Limb (tissue), 2 donors: ENCODE results near the gene NOTUM.
A peak's percentile ranks its signal among the peaks of the same experiment; 100 is the strongest.
"Not testable (repeated sequence)": the region's sequence is repeated elsewhere in the genome, so short reads cannot be mapped to it uniquely, and the experiment has no call there.

Experiments
- DNase-seq, 2 donors: peaks; one replicate each; pipeline ENCODE4 v3.0.0-alpha.2; 2016; ENCODE audit errors: extremely low spot score in 2 of 2

The NOTUM gene

DNA sequence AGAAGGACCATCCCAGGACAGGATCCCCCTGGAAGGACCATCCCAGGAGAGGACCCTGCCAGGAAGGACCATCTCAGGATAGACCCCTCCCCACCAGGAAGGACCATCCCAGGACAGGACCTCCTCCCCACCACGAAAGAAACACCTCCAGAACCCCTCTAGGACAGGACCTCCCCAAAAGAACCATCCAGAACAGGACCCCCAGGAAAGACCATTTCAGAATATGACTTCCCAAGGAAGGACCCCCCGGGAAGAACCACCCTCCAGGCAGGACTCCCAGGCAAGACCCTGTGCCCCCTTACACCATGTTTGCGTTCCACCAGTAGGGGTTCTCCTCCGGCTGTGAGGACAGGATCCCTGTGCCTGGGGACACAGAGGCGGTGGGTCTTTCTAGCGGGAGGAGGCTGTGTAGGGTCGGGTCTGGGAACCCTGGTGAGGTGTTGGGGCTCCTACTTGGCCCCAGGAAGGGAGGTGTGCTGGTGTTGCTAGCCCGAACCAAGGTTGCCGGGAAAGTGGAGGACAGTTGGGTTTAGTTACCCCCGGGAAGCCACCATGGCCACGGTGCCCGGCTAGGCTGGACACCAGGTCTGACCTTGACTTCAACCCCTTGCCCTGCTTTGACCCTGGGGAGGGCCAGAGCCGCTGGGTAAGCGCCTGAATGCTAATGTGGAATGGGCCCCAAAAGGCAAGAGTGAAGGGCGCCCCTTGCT lies 2.2 kb downstream of the NOTUM start:
- peak in 1 of 2 donors; percentile 28 for DNase-seq

DNA sequence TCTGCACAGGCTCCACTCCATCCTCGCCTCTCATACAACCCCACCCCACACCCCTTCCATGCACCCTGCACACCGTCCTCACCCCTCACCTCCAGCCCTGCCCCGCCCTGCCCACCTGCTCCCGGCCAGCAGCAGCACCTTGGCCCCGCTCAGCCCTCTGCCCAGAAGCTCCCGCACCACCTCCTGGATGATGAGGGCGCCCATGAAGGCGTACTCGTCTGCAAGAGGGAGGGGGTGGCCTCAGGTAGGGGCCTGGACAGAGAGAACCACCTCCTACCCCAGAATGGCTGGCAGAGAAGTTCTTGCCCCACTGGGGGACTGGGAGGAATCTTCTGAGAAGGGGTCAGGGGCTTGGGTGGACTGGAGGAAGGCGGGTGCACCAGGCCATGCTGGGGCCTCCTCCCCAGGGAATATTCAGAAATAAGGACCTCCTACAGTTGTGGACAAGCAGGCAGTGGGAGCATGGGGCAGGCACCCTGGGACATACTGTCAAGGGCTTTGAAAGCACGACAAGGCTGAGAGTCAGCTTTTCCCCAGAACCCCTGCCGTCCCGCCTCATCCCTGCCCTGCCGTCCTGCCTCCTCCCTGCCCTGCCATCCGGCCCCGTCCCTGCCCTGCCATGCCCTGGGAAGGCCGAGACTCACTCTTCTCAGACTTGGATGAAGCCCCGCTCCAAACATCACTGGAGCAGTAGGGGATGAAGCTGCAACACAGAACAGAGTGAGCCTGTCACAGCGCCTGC lies 3.1 kb downstream of the NOTUM start:
- peak in 1 of 2 donors; percentile 21 for DNase-seq

DNA sequence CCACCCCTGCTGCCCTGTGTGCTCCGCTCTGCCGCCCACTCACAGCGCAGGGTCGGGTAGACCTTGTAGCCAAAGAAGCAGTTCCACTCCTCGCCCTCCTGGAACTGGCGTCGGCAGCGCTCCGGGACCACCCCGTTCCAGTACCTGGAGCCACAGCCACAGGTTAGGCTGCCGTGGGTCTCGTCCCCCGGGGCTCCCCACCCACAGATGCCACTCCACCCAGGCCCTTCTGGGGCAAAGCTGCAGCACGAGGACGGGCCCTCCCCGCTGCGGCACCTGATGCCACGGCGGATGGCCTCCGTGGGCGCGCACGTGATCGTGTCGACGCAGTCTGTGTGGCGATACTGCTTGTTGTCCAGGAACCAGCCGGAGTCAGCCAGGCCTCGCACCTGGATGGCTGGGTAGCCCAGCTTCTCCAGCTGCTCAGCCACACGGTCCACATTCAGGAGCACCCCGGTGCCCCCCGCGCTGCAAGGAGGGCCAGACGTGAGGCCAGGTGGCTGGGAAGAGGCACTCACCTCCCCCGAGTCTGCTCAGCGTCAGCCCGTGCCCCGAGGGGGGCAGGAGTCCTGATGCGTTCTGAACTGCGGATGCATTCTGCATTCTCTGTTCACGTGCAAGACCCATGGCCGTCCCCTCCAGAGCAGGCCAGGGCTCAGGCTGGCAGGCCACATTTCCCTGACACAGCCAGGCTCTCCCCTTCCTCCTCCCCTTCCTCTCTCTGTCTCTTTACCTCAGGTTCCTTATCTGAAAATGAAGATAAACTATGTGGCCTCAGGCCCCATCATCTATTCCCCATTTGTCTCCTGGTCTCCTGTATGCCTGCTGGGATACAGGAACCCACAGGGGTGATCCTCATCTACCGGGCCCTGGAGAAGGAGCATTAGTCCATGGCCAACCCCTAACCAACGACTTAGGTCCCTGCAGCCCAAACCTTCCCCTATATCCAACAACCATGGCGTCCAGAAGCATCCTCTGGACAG lies 4.1 kb downstream of the NOTUM start:
- peak in 1 of 2 donors; percentile 27 for DNase-seq

GRCh38 chr17:81955756-81956544 lies 5.0 kb downstream of the NOTUM start:
- no peak for DNase-seq

DNA sequence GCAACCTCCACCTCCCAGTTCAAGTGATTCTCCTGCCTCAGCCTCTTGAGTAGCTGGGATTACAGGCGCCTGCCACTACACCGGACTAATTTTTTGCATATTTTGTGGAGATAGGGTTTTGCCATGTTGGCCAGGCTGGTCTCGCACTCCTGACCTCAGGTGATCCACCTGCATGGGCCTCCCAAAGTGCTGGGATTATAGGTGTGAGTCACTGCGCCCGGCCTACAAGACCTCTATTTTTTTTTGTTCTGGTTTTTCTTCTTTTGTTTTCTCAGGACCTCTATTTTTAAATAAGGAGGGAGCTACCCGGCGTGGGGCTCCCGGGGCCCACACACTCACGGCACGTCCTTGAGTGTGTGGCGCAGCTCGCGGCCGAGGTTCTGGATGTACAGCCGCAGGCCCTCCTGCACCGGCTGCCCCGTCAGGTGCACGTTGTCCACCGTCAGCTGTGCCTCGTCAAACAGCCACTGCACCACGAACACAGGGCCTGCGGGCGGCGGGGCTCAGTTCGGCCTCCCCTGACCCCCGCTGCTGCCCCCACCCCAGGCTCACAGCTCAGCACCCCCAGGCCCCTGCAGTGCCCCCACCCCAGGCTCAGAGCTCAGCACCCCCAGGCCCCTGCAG lies 5.8 kb downstream of the NOTUM start:
- no peak for DNase-seq

GRCh38 chr17:81954131-81955057 lies 6.6 kb downstream of the NOTUM start:
- no peak for DNase-seq

DNA sequence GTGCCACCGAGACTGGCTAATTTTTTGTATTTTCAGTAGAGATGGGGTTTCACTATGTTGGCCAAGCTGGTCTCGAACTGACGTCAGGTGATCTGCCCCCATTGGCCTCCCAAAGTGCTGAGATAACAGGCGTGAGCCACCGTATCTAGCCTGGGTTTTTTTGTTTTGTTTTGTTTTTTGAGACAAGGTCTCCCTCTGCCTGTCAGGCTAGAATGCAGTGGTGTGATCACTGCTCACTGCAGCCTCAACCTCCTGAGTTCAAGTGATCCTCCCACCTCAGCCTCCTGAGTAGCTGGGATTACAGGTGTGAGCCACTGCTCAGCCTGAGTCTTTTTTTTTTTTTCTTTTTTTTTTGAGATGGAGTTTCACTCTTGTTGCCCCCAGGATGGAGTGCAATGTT lies 7.5 kb downstream of the NOTUM start:
- DNase-seq, result not testable (repeated sequence)

DNA sequence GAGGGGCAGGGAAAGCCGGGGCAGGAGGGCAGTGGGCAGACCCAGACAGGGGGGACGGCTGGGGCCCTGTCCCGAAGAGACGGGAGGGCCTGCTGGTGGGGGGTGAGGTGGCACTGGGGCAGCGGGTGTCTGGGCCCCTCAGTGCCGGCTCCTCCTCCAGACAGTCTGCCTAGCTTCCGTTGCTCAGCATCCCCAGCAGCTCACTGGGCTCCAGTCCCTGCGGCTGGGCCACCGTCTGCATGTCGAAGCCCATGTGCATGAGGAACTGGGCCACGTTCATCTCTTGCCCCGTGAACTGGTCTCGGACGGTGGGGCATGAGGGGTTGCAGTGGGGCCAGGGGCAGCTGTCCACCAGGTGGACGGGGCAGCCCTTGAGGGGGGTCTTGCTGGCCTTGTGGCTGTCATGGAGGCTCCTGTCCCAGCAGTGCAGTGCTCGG lies 8.2 kb downstream of the NOTUM start:
- no peak for DNase-seq

DNA sequence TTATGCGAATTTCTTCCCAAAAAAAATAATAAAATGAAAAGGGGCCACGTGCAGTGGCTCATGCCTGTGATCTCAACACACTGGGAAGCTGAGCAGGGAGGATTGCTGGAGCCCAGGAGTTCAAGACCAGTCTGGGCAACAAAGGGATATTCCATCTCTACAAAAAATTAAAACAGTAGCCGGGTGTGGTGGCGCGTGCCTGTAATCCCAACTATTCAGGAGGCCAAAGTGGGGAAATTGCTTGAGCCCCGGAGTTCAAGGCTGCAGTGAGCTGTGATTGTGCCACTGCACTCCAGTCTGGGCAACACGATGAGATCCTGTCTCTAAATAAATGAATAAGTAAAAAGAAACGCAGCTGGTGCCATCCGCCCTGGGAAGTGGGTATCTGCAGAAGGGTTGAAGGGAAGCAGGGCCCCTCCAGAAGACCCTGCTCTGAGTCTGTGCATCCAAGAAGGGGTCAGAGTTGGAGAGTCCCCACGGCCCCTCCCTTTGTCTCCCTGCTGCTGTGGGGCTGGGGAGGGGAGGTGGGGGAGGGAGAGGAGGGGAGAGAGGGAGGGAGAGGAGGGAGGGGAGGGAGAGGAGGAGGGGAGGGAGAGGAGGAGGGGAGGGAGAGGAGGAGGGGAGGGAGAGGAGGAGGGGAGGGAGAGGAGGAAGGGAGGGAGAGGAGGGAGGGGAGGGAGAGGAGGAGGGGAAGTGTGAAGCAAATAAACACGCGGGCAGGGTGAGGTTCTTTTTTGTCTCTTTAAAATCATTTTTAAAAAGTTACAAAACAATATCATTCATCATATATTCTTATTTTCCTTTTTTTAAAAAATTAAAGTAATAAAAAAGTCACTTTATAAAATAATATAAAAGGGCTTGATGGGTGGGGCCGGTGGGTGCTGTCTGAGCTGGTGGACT lies 9.0 kb downstream of the NOTUM start:
- no peak for DNase-seq

- no peak for DNase-seq
Observed at GRCh38 chr17:81950501-81950900, 10.5 kb downstream of the NOTUM start.

- no peak for DNase-seq
Observed at GRCh38 chr17:81948635-81949378, 12.2 kb downstream of the NOTUM start.

DNA sequence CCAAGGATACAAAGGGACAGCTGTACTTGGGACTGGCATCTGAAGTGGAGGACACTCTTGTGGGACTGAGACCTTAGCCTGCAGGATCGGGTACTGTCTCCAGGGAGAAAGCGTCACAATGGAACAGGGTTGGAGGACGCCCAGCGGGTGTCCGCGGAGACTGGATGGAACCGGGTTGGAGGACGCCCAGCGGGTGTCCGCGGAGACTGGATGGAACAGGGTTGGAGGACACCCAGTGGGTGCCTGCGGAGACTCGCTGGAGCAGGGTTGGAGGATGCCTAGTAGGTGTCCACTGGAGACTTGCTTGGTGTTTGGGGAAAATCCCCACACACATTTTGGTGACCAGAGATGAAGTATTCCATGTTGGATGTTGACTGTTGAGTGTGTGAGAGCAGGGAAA lies 13.8 kb downstream of the NOTUM start, which contains the start of gene MYADML2:
Gene MYADML2 (minus strand): TSS at position 45 of the 400 bp plus-strand sequence. CDS start 5,492 bp downstream, outside the sequence.
- no peak for DNase-seq

DNA sequence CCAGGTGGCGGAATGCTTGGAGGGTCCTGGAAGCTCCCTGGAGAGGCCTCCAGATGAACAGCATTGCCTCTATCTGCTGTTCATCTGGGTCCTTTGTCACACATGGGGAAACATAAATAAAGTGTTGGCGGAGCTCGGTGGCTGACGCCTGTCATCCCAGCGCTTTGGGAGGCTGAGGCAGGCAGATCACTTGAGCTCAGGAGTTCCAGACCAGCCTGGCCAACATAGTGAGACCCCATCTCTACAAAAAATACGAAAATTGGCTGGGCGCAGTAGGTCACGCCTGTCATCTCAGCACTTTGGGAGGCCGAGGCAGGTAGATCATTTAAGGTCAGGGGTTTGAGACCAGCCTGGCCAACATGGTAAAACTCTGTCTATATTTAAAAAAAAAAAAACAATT lies 16.1 kb downstream of the NOTUM start:
- no peak for DNase-seq

DNA sequence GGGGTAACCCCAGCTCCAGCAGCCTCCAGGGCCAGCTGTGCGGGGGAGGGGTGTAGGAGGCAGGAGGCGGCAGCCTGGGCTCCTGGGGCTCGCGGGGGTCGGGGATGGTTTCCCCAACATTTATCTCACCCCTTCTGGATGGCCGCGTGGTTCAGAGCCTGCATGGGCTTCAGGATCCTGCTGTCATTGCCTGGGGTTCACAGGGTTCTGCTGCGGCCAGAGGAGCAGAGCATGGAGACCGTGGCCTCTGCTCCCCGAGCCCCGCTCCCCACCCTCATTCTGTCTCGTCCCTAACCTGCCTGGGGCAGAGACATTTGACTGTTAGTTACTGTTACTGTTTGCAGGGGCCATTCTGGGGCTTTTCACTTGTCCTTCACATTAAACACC lies 18.8 kb downstream of the NOTUM start:
- DNase-seq, result no peak

GRCh38 chr17:81941484-81942166 lies 19.4 kb downstream of the NOTUM start:
- DNase-seq, result peak in 1 of 2 donors; percentile 41

- no peak for DNase-seq
Observed at GRCh38 chr17:81940538-81941483, 20.2 kb downstream of the NOTUM start.
